ENCODE results near the gene NF2. TPM values are rescaled to one million over a fixed set of nuclear protein-coding genes. Genes with fewer than 3 reads are reported as not detected.

Gene NF2
- total and polyA plus RNA-seq, 4 donors, result 8.9 to 49.7 (median 16.3) TPM

GRCh38 chr22:29724843-29725242 lies 121.4 kb downstream of the NF2 start:
- H3K27ac ChIP-seq (ENCODE audit: low read depth in 1 of 2, low read length in 1 of 2), result no peak overlapping the region
- WGBS, 2 donors, result 64 to 75% methylated on average over 8 of the region's 8 CpGs
- H3K4me1 ChIP-seq (ENCODE audit: control insufficient read depth in 5 of 5, insufficient read depth in 5 of 5, low read length in 5 of 5), result peaks cover 0 to 4% (median 0%) of the 10 kb centered on the region in 5 donors
- no peak for ATAC-seq (ENCODE audit: insufficient read depth, low FRiP score)
- peaks cover 0 to 28% (median 0%) of the 10 kb centered on the region in 3 donors for H3K27me3 ChIP-seq (ENCODE audit: control insufficient read depth in 3 of 3, insufficient read depth in 3 of 3, low read length in 2 of 3)
- no peak for TF ChIP-seq CTCF (IDR thresholded peaks at IDR 0.05; ENCODE audit: control extremely low read depth, extremely low read depth)
- DNase-seq, result no peak
- no peak overlapping the region for H3K4me3 ChIP-seq
- H3K9ac ChIP-seq (ENCODE audit: insufficient read depth in 1 of 2, low read length in 2 of 2), result no peak overlapping the region
- no peaks in the 10 kb centered on the region for H3K9me3 ChIP-seq (ENCODE audit: control insufficient read depth in 4 of 4, insufficient read depth in 3 of 4, low read length in 3 of 4)
- peaks cover 0 to 2% (median 0%) of the 10 kb centered on the region in 4 donors for H3K36me3 ChIP-seq (ENCODE audit: control insufficient read depth in 4 of 4, insufficient read depth in 4 of 4, low read length in 4 of 4)

GRCh38 chr22:29726106-29726505 lies 122.7 kb downstream of the NF2 start:
- Histone ChIP-seq H3K4me3 (no peak overlapping the region), H3K27ac (ENCODE audit: low read depth in 1 of 2, low read length in 1 of 2) (no peak overlapping the region), H3K9me3 (ENCODE audit: control insufficient read depth in 4 of 4, insufficient read depth in 3 of 4, low read length in 3 of 4) (no peaks in the 10 kb centered on the region), H3K36me3 (ENCODE audit: control insufficient read depth in 4 of 4, insufficient read depth in 4 of 4, low read length in 4 of 4) (peaks cover 0 to 9% (median 2%) of the 10 kb centered on the region in 4 donors), H3K27me3 (ENCODE audit: control insufficient read depth in 3 of 3, insufficient read depth in 3 of 3, low read length in 2 of 3) (peaks cover 0 to 27% (median 0%) of the 10 kb centered on the region in 3 donors), H3K4me1 (ENCODE audit: control insufficient read depth in 5 of 5, insufficient read depth in 5 of 5, low read length in 5 of 5) (no peaks in the 10 kb centered on the region), H3K9ac (ENCODE audit: insufficient read depth in 1 of 2, low read length in 2 of 2) (no peak overlapping the region)
- ATAC-seq (ENCODE audit: insufficient read depth, low FRiP score), result no peak
- WGBS, 2 donors, result 71 to 88% methylated on average over 7 of the region's 7 CpGs
- no peak for TF ChIP-seq CTCF (IDR thresholded peaks at IDR 0.05; ENCODE audit: control extremely low read depth, extremely low read depth)
- no peak for DNase-seq

GRCh38 chr22:29726512-29727130 lies 123.2 kb downstream of the NF2 start:
- H3K36me3 ChIP-seq (ENCODE audit: control insufficient read depth in 4 of 4, insufficient read depth in 4 of 4, low read length in 4 of 4), result peaks cover 0 to 12% (median 3%) of the 10 kb centered on the region in 4 donors
- H3K27me3 ChIP-seq (ENCODE audit: control insufficient read depth in 3 of 3, insufficient read depth in 3 of 3, low read length in 2 of 3), result peaks cover 0 to 21% (median 0%) of the 10 kb centered on the region in 3 donors
- ATAC-seq (ENCODE audit: insufficient read depth, low FRiP score) (no peak), DNase-seq (no peak)
- TF ChIP-seq CTCF (IDR thresholded peaks at IDR 0.05; ENCODE audit: control extremely low read depth, extremely low read depth), result no peak
- H3K27ac ChIP-seq (ENCODE audit: low read depth in 1 of 2, low read length in 1 of 2), result no peak overlapping the region
- WGBS, 2 donors, result 40 to 49% methylated on average over 15 of the region's 15 CpGs
- no peaks in the 10 kb centered on the region for H3K4me1 ChIP-seq (ENCODE audit: control insufficient read depth in 5 of 5, insufficient read depth in 5 of 5, low read length in 5 of 5)
- no peak overlapping the region for H3K9ac ChIP-seq (ENCODE audit: insufficient read depth in 1 of 2, low read length in 2 of 2)
- no peaks in the 10 kb centered on the region for H3K9me3 ChIP-seq (ENCODE audit: control insufficient read depth in 4 of 4, insufficient read depth in 3 of 4, low read length in 3 of 4)
- H3K4me3 ChIP-seq, result no peak overlapping the region

Measured in lung (tissue), 12 donors.